Neural progenitor cell (in vitro differentiated cells): Measurements from ENCODE around the gene RPS19.

Experiments used
- EZH2 ChIP-seq: fragments of 200-600 bp; sonication (generic); IDR thresholded peaks from 2 replicates; pipeline ENCODE4 v1.6.1; 2017; ENCODE audit warnings: antibody characterized with exemption, mild to moderate bottlenecking, moderate library complexity
- TF ChIP-seq, protein P1 (sequence below): fragments of 200-600 bp; sonication (generic); IDR thresholded peaks from 2 replicates; pipeline ENCODE4 v1.5.1; 2017; ENCODE audit warnings: antibody characterized with exemption, mild to moderate bottlenecking

DNA sequence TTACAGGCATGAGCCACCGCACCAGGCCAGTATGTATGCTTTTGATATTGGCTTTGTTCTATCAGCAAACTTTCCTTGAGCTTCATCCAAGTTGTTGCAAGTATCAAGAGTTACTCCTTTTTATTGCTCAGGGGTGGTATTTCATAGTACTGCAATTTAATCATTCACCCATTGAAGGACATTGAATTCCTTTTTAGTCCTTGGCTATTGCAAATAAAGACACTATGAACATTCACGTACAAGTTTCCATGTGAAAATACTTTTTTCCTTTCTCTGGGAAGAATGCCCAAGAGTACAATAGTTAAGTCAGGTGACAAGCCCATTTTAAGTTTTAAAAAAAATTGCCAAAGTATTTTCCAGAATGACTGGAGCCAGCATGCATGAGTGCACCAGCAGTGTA is 43.3 kb upstream of the RPS19 start:
- TF ChIP-seq, protein P1, sequence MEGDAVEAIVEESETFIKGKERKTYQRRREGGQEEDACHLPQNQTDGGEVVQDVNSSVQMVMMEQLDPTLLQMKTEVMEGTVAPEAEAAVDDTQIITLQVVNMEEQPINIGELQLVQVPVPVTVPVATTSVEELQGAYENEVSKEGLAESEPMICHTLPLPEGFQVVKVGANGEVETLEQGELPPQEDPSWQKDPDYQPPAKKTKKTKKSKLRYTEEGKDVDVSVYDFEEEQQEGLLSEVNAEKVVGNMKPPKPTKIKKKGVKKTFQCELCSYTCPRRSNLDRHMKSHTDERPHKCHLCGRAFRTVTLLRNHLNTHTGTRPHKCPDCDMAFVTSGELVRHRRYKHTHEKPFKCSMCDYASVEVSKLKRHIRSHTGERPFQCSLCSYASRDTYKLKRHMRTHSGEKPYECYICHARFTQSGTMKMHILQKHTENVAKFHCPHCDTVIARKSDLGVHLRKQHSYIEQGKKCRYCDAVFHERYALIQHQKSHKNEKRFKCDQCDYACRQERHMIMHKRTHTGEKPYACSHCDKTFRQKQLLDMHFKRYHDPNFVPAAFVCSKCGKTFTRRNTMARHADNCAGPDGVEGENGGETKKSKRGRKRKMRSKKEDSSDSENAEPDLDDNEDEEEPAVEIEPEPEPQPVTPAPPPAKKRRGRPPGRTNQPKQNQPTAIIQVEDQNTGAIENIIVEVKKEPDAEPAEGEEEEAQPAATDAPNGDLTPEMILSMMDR = no peak
- no peak for TF ChIP-seq EZH2
